Stimulated activated CD4-positive, alpha-beta T cell treated with anti-CD3 and anti-CD28 coated beads, TNF-alpha, amount 100 ng/mL, for 4 hours (primary cell): ENCODE results near the gene RPP38.
A peak's percentile ranks its signal among the peaks of the same experiment; 100 is the strongest.

Experiments
- DNase-seq, 3 experiments: peaks; one replicate each; pipeline ENCODE4 v3.0.0-alpha.2; 2020; ENCODE audit warnings: low read depth in 3 of 3

Gene RPP38, protein sequence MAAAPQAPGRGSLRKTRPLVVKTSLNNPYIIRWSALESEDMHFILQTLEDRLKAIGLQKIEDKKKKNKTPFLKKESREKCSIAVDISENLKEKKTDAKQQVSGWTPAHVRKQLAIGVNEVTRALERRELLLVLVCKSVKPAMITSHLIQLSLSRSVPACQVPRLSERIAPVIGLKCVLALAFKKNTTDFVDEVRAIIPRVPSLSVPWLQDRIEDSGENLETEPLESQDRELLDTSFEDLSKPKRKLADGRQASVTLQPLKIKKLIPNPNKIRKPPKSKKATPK

DNA sequence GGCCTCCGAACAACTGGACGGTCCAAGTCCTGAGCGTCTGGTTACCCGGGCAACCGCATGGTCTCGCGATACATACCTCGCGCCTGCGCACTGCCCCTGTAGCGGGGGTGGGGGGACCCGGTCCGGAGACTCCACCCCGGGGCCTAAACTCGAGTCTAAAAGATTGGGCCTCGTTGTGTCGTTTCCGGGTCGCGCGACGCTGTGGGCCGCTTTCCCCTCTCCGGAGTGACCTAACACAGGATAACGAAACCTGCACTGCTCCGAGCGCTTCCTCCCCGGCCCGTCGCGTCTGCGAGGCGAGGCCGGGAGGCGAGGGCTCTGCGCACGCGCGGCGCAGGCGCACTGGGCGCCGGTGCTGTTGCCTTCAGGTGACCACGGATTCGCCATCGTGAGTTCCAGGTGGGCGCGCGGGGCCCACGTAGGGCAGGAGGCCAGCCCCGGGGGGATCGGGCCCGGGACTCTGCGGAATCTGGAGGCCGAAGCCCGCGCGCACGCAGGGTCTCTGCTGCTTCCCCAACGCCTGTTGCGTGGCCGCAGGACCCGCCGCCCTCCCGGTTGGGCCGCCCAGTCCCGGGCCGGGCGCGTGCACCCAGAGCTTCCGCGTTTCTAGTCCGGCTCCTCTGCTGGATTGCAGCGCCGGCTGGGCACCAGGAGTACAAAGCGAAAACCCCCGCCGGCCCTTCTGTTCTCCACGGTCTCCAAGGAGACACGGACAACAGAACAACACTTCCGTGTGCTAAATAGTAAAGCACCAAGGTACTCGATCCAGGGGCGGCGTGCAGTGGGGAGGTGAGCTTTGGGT lies at the start of gene RPP38:
Gene RPP38 (plus strand): TSS at position 345 of the 802 bp plus-strand sequence. CDS start 5,960 bp downstream, outside the sequence.
- peak; percentile 92 to 94 (median 92) for DNase-seq

- DNase-seq, result no peak
These were observed 47.6 kb upstream of the RPP38 start for GRCh38 chr10:15049533-15049932.

GRCh38 chr10:15052121-15052520 lies 45.0 kb upstream of the RPP38 start:
- DNase-seq, result no peak

GRCh38 chr10:15053061-15053460 lies 44.1 kb upstream of the RPP38 start:
- no peak for DNase-seq

DNA sequence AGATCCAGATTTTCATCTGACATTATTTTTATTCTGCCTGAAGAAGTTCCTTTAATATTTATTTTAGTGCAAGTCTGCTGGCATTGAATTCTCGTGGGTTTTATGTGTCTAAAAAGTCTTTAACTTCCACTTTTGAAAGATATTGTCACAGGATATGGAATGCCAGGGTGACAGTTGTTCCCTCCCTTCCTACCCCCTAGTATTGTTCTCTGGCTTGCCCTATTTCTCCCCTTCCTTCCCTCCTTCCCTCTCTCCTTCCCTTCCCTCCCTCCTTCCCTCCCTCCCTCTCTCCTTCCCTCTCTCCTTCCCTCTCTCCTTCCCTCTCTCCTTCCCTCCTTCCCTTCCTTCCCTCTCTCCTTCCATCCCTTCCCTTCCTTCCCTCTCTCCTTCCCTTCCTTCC lies 38.5 kb upstream of the RPP38 start:
- DNase-seq, result no peak

GRCh38 chr10:15059914-15060313 lies 37.2 kb upstream of the RPP38 start:
- no peak for DNase-seq

DNA sequence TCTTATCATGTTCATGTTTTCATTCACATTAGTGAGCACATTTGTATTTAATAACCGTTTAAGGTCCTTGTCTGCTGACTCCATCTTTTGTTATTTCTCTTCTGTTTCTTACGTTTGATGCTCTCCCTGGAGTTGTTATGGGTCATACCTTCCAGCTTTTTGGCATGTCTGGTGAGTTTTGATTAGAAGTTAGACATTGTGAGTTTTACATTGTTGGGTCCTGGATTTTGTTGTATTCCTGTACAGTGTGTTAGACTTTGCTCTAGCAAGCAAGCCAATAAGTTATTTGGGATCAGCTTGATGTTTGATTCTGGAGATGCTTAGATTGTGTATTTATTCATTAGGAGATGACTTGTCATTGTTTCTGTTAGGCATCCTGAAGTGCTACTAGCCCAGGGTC lies 36.5 kb upstream of the RPP38 start:
- DNase-seq, result no peak

GRCh38 chr10:15067154-15067553 lies 30.0 kb upstream of the RPP38 start:
- no peak for DNase-seq

DNA sequence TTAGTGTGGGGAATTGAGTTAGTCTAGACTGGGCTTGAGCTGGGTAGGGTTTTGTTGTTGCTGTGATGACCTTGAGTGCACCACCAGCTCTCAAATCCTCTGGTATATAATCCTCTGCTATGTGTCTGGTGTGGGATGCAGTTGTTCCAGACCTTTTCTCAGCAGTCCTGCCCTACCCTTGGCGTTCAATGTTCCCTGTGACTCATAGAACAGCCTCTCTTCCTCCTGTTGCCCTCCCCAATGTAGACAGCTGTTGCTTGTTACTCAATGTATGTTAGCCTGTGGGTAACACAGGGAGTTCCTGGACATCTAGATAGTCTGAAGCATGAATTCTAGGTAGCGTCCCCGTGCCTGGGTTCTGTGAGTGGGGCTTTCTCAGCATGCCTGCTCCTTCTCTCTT lies 28.4 kb upstream of the RPP38 start:
- DNase-seq, result no peak

DNA sequence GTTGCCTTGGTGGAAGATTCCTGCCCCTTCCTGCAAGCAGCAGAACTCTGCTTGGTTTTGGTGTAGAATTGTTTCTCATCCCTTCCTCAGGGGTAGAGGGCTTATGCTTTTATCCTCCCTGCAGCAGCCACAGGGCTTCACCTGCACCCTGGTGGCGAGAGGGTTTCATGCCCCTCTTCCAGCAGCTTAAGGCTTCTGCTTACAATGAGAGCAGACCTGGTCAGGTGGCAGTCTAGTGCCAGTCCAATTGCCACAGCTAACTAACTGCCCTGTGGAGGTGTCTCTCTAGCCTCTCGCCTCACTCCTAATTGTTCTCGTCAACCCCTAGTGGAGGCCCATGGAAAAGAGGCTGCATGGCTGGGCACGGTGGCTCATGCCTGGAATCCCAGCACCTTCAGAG lies 27.9 kb upstream of the RPP38 start:
- no peak for DNase-seq

DNA sequence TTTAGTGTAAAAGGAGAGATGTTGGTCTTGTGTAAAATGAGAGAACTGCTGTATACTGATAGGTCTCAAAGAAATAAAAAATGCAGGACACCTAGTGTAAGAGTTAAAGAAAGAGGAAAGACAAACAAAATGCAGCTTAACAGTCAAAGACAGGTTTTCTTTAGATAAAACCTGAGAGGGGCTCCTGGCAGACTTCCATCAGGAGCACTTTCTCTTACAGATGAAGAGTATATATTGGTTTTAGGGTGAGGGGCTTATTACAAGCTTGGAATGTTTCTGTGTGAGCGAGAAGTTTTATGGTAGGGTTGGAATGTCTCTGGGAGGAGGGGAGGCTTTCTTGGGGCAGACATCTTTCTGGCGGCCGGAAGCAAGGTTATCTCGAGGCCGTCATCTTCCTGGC lies 24.8 kb upstream of the RPP38 start:
- no peak for DNase-seq

DNA sequence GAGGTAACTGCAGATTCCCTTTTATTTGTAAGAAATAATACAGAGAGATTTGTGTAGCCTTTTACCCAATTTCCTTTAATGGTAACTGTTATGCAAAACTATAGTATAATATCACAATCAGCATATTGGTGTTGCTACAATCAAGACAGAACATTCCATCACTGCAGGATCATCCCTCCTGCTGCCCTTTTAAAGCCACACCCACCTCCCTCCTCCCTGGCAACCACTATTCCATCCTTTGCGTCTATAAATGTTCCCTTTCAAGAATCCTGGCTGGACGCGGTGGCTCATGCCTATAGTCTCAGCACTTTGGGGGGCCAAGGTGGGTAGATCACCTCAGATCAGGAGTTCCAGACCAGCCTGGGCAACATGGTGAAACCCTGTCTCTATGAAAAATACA lies 21.7 kb upstream of the RPP38 start:
- DNase-seq, result no peak

DNA sequence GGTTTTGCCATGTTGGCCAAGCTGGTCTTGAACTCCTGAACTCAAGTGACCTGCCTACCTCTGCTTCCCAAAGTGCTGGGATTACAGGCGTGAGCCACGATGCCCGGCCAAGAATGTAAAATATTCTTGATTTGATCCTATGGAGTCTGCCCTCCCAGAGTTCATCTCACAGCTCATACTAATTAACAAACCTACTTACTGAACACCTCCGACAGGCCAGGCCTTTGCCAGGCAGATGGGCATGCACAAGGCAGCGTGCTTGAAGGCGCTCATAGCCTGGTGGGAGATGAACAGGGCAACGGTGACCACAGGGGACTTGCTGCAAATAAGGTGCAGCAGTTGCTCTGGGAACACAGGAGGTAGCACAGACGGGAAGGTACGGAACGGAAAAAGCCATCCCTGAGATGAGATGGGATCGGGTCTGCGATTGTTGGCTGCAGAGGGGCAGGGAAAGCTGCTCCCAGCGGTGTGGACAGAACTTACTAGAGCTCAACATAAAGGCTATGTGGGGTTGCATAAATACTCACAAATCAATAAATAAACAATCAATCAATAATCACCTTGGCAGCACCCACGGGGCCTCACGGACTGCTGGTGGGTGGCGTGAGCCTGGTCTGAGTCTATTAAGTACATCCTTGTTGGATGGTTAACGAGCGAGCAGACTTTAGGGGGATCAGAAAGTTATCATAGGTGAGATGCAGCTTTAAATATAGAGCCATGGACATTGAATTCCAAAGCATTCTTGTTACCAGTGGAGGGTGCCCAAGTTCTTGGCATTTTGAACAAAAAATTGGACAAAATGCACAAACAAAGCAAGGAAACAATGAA lies 13.3 kb upstream of the RPP38 start:
- no peak for DNase-seq

- DNase-seq, result no peak
These were observed 12.6 kb upstream of the RPP38 start for GRCh38 chr10:15084502-15084922.

GRCh38 chr10:15088428-15089261 lies 8.5 kb upstream of the RPP38 start, which contains the start of gene ACBD7:
ACBD7 (minus strand) TSS chr10:15088776; CDS start chr10:15088728, 48 bp downstream.
- DNase-seq, result peak; percentile 49 to 61 (median 58)

- DNase-seq, result no peak
These were observed 5.7 kb upstream of the RPP38 start for GRCh38 chr10:15091418-15091817.

- no peak for DNase-seq
These were observed 4.2 kb upstream of the RPP38 start for GRCh38 chr10:15092855-15093408.

- no peak for DNase-seq
These were observed 519 bp upstream of the RPP38 start for GRCh38 chr10:15096661-15097010.

- no peak for DNase-seq
These were observed 2.7 kb downstream of the RPP38 start for GRCh38 chr10:15099886-15100285.

GRCh38 chr10:15103513-15103912 lies 6.4 kb downstream of the RPP38 start:
- DNase-seq, result no peak
